Activated T-cell treated with anti-CD3 and anti-CD28 coated beads for 24 hours (primary cell): ENCODE measurements around the gene CAP2.
"Not testable (repeated sequence)": the region's sequence is repeated elsewhere in the genome, so short reads cannot be mapped to it uniquely, and the experiment has no call there.

Experiments
- DNase-seq: peaks from one replicate; pipeline ENCODE4 v3.0.0-alpha.2; 2020; ENCODE audit warnings: low read depth

The CAP2 gene

GRCh38 chr6:17504005-17504404 lies 110.6 kb downstream of the CAP2 start:
- no peak for DNase-seq

- no peak for DNase-seq
These were observed 111.7 kb downstream of the CAP2 start for GRCh38 chr6:17505062-17505476.

- DNase-seq: no peak
These were observed 112.4 kb downstream of the CAP2 start for GRCh38 chr6:17505767-17506280.

- DNase-seq: no peak
These were observed 113.1 kb downstream of the CAP2 start for GRCh38 chr6:17506531-17506930.

GRCh38 chr6:17506962-17507361 lies 113.6 kb downstream of the CAP2 start:
- no peak for DNase-seq

- no peak for DNase-seq
These were observed 117.7 kb downstream of the CAP2 start for GRCh38 chr6:17511084-17511483.

GRCh38 chr6:17511580-17511979 lies 118.2 kb downstream of the CAP2 start:
- DNase-seq: no peak

GRCh38 chr6:17519120-17519519 lies 125.7 kb downstream of the CAP2 start:
- no peak for DNase-seq

GRCh38 chr6:17525637-17526036 lies 132.2 kb downstream of the CAP2 start:
- no peak for DNase-seq

- DNase-seq: no peak
These were observed 133.7 kb downstream of the CAP2 start for GRCh38 chr6:17527076-17527475.

- no peak for DNase-seq
These were observed 137.0 kb downstream of the CAP2 start for GRCh38 chr6:17530321-17530835.

- DNase-seq: peak; percentile 4
These were observed 143.2 kb downstream of the CAP2 start for GRCh38 chr6:17536586-17536985.

GRCh38 chr6:17542243-17542642 lies 148.8 kb downstream of the CAP2 start:
- no peak for DNase-seq

GRCh38 chr6:17545681-17546080 lies 152.3 kb downstream of the CAP2 start:
- DNase-seq: not testable (repeated sequence)

GRCh38 chr6:17551383-17551958 lies 158.1 kb downstream of the CAP2 start:
- DNase-seq: no peak

- no peak for DNase-seq
These were observed 159.5 kb downstream of the CAP2 start for GRCh38 chr6:17552861-17553260.

- DNase-seq: no peak
These were observed 162.6 kb downstream of the CAP2 start for GRCh38 chr6:17556014-17556413.

GRCh38 chr6:17562636-17563035 lies 169.2 kb downstream of the CAP2 start:
- DNase-seq: no peak

- no peak for DNase-seq
These were observed 172.0 kb downstream of the CAP2 start for GRCh38 chr6:17565399-17565798.

GRCh38 chr6:17574866-17575560 lies 181.6 kb downstream of the CAP2 start:
- DNase-seq: no peak

- DNase-seq: no peak
These were observed 183.7 kb downstream of the CAP2 start for GRCh38 chr6:17577059-17577458.

- DNase-seq: no peak
These were observed 187.2 kb downstream of the CAP2 start for GRCh38 chr6:17580518-17581048.

- not testable (repeated sequence) for DNase-seq
These were observed 187.9 kb downstream of the CAP2 start for GRCh38 chr6:17581282-17581681.
